HL-60 (cell line): ENCODE results near the gene TESPA1.

Source experiments
- CTCF ChIP-seq: IDR thresholded peaks from one replicate; pipeline ENCODE4 v1.5.1; 2011; ENCODE audit warnings: low read length, control low read depth, inconsistent platforms; ENCODE audit not compliant: insufficient read depth
- GABPA ChIP-seq: IDR thresholded peaks from 2 replicates; pipeline ENCODE4 v1.6.1; 2012; ENCODE audit warnings: low read depth
- POLR2AphosphoS5 ChIP-seq: IDR thresholded peaks from 2 replicates; pipeline ENCODE4 v1.6.1; 2012; ENCODE audit warnings: low read depth
- REST ChIP-seq: IDR thresholded peaks from 2 replicates; pipeline ENCODE4 v1.6.1; 2012; ENCODE audit warnings: low read depth; ENCODE audit not compliant: insufficient replicate concordance
- SPI1 ChIP-seq: IDR thresholded peaks from 2 replicates; pipeline ENCODE4 v1.6.1; 2012; ENCODE audit warnings: low read depth, mild to moderate bottlenecking, borderline replicate concordance

GRCh38 chr12:54936736-54937135 is 47.8 kb downstream of the TESPA1 start:
- TF ChIP-seq CTCF, result no peak
- TF ChIP-seq POLR2AphosphoS5, result no peak
- no peak for TF ChIP-seq REST
- no peak for TF ChIP-seq GABPA
- TF ChIP-seq SPI1, result no peak
